CD14-positive monocyte (primary cell): ENCODE measurements around the gene CXCR2. TPM values are rescaled to one million over a fixed set of nuclear protein-coding genes. Genes with fewer than 3 reads are reported as not detected.

ENCODE experiments used
- DNase-seq, 3 donors: peaks; one replicate each; pipeline ENCODE4 v3.0.0-alpha.2; 2011 to 2022
- H2AFZ ChIP-seq: 2 replicates; pipeline ENCODE4 v1.6.0; 2012; ENCODE audit warnings: mild to moderate bottlenecking, low read depth, low read length, inconsistent platforms; ENCODE audit not compliant: insufficient read depth, poor library complexity, severe bottlenecking
- H3K27ac ChIP-seq, 2 donors: 1 replicate in 1 of 2; 2 replicates in 1 of 2; pipeline ENCODE4 v1.5.1; 2012 to 2013; ENCODE audit warnings: low read length in 2 of 2, control low read depth in 1 of 2, inconsistent platforms in 1 of 2, low read depth in 1 of 2, mild to moderate bottlenecking in 1 of 2
- H3K27me3 ChIP-seq, 2 donors: one replicate each; pipeline versions ENCODE4 v1.6.0 to v1.6.1; 2011 to 2013; ENCODE audit warnings: low read length in 2 of 2; ENCODE audit not compliant: control insufficient read depth in 2 of 2, insufficient read depth in 2 of 2
- H3K36me3 ChIP-seq, 2 donors: replicated peaks in 1 of 2; 1 replicate in 1 of 2; 2 replicates in 1 of 2; pipeline versions ENCODE4 v1.5.1 to v1.6.1; 2012 to 2013; ENCODE audit warnings: low read length in 2 of 2, control low read depth in 1 of 2, inconsistent platforms in 1 of 2, mild to moderate bottlenecking in 1 of 2; ENCODE audit not compliant: insufficient read depth in 2 of 2, control insufficient read depth in 1 of 2
- H3K4me1 ChIP-seq, 2 donors: 1 replicate in 1 of 2; 2 replicates in 1 of 2; pipeline versions ENCODE4 v1.5.1 to v1.6.1; 2012 to 2013; ENCODE audit warnings: low read length in 2 of 2, control low read depth in 1 of 2, inconsistent platforms in 1 of 2, mild to moderate bottlenecking in 1 of 2, moderate library complexity in 1 of 2; ENCODE audit not compliant: insufficient read depth in 2 of 2, control insufficient read depth in 1 of 2
- H3K4me2 ChIP-seq: replicated peaks from 2 replicates; pipeline ENCODE3; 2012; ENCODE audit warnings: low read length, moderate library complexity, mild to moderate bottlenecking; ENCODE audit not compliant: poor library complexity, severe bottlenecking; ENCODE audit errors: extremely low read depth
- H3K4me3 ChIP-seq, 3 experiments: fragments of 200-600 bp in 1 of 3; sonication (generic) in 1 of 3; replicated peaks in 1 of 3; 1 replicate in 2 of 3; 2 replicates in 1 of 3; pipeline ENCODE4 v1.5.1; 2011 to 2013; ENCODE audit warnings: low read length in 3 of 3, mild to moderate bottlenecking in 3 of 3, control low read depth in 2 of 3, low read depth in 2 of 3, inconsistent platforms in 1 of 3, moderate library complexity in 1 of 3
- H3K79me2 ChIP-seq: 2 replicates; pipeline ENCODE4 v1.6.0; 2012; ENCODE audit warnings: mild to moderate bottlenecking, control low read depth, inconsistent platforms, low read length, moderate library complexity; ENCODE audit not compliant: insufficient read depth
- H3K9ac ChIP-seq: 2 replicates; pipeline ENCODE4 v1.6.0; 2017; ENCODE audit warnings: low read length, mild to moderate bottlenecking; ENCODE audit not compliant: insufficient read depth, poor library complexity, severe bottlenecking
- H3K9me3 ChIP-seq, 2 donors: replicated peaks in 1 of 2; 1 replicate in 1 of 2; 2 replicates in 1 of 2; pipeline versions ENCODE4 v1.5.1 to v1.6.1; 2012 to 2013; ENCODE audit warnings: low read length in 2 of 2, control low read depth in 1 of 2; ENCODE audit not compliant: control insufficient read depth in 1 of 2, insufficient read depth in 1 of 2
- H4K20me1 ChIP-seq: 2 replicates; pipeline ENCODE4 v1.6.0; 2012; ENCODE audit warnings: mild to moderate bottlenecking, low read length, control low read depth, moderate library complexity; ENCODE audit not compliant: insufficient read depth
- H3K27ac Mint-ChIP-seq, 7 donors: one replicate each; pipeline ENCODE4 v1.8.0; 2020; ENCODE audit warnings: mild to moderate bottlenecking in 7 of 7, mixed read lengths in 7 of 7, moderate library complexity in 6 of 7, inconsistent platforms in 2 of 7
- H3K27me3 Mint-ChIP-seq, 3 donors: one replicate each; pipeline ENCODE4 v1.8.0; 2021 to 2022; ENCODE audit warnings: low read depth in 3 of 3, mild to moderate bottlenecking in 3 of 3, mixed read lengths in 3 of 3, moderate library complexity in 3 of 3, inconsistent platforms in 1 of 3
- H3K36me3 Mint-ChIP-seq, 2 donors: one replicate each; pipeline ENCODE4 v1.8.0; 2020; ENCODE audit warnings: mixed read lengths in 2 of 2, inconsistent platforms in 1 of 2, mild to moderate bottlenecking in 1 of 2
- H3K4me1 Mint-ChIP-seq: one replicate; pipeline ENCODE4 v1.8.0; 2020; ENCODE audit warnings: mild to moderate bottlenecking, mixed read lengths
- H3K4me3 Mint-ChIP-seq, 2 donors: one replicate each; pipeline ENCODE4 v1.8.0; 2020; ENCODE audit warnings: mild to moderate bottlenecking in 2 of 2, mixed read lengths in 2 of 2, moderate library complexity in 1 of 2
- H3K9me3 Mint-ChIP-seq, 7 donors: one replicate each; pipeline ENCODE4 v1.8.0; 2020 to 2022; ENCODE audit warnings: mixed read lengths in 7 of 7, mild to moderate bottlenecking in 6 of 7, moderate library complexity in 6 of 7, inconsistent platforms in 2 of 7
- WGBS: methylation state at CpG from one replicate; pipeline ENCODE4 v1.1.5; 2013; ENCODE audit warnings: missing lambda C conversion rate; ENCODE audit not compliant: insufficient coverage; 5-methylcytosine and 5-hydroxymethylcytosine counted together
- intact Hi-C, 2 donors: fragments of 100-400 bp; cut with micrococcal nuclease; formaldehyde crosslinking; loops; one replicate each; pipeline versions ENCODE4 v1.15.0 to v1.15.1; 2023
- polyA plus RNA-seq, 3 donors: library from polyadenylated mRNA; depleted of rRNA in 1 of 3; unstranded in 2 of 3; stranded (reverse) in 1 of 3; fragments of 300-500 nt in 2 of 3; fragments of >200 nt in 1 of 3; fragmentation: Illumina TruSeq in 2 of 3; gene quantifications; 1 replicate in 2 of 3; 2 replicates in 1 of 3; pipeline ENCODE4 v1.2.3, GENCODE V29; 2012 to 2021
- TF ChIP-seq, protein P1 (sequence below): fragments of 200-600 bp; IDR thresholded peaks from one replicate; pipeline ENCODE4 v1.8.0; 2022; ENCODE audit warnings: antibody characterized with exemption, mild to moderate bottlenecking

Gene CXCR2
- polyA plus RNA-seq, 3 donors = 7.8 to 33.5 (median 14.0) TPM

DNA sequence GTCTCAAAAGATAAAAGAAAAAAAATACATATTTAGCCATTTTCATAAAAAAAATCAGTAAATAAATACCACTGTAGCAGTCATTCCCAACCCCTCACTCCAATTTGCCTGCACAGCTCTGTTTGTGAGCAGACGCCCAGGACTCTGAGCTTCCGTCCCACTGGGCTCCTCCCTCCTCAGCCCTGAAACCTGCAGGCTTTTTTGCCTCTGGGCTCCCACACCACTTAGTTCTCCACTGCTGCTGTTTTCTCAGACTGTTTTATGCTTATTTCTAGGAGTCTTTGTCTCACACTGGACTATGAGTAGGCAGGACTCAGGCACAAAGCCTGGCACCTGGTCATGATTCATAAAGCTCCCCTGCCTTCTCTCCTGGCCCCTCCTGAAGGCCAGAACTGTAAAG lies 47.0 kb downstream of the CXCR2 start:
- Histone ChIP-seq H3K4me3 (no peak overlapping the region), H3K4me1 (peaks cover 5 to 16% of the 10 kb centered on the region in 2 donors), H3K36me3 (no peaks in the 10 kb centered on the region), H3K27me3 (no peaks in the 10 kb centered on the region), H3K9ac (no peak overlapping the region), H3K9me3 (no peaks in the 10 kb centered on the region), H4K20me1 (no peaks in the 10 kb centered on the region), H3K79me2 (no peaks in the 10 kb centered on the region), H3K4me2 (no peak overlapping the region), H2AFZ (no peak overlapping the region), H3K27ac (no peak overlapping the region)
- 100% methylated on average over 2 of the region's 2 CpGs for WGBS
- H3K4me3 Mint-ChIP-seq = no peak overlapping the region
- peaks cover 20% of the 10 kb centered on the region for H3K4me1 Mint-ChIP-seq
- H3K9me3 Mint-ChIP-seq = no peaks in the 10 kb centered on the region
- DNase-seq = no peak
- intact Hi-C loops = no loop called here
- H3K27ac Mint-ChIP-seq = peak overlapping the region in 1 of 7 donors; percentile 28
- H3K36me3 Mint-ChIP-seq = no peaks in the 10 kb centered on the region
- peaks cover 2 to 5% (median 2%) of the 10 kb centered on the region in 3 donors for H3K27me3 Mint-ChIP-seq
- TF ChIP-seq, protein P1, sequence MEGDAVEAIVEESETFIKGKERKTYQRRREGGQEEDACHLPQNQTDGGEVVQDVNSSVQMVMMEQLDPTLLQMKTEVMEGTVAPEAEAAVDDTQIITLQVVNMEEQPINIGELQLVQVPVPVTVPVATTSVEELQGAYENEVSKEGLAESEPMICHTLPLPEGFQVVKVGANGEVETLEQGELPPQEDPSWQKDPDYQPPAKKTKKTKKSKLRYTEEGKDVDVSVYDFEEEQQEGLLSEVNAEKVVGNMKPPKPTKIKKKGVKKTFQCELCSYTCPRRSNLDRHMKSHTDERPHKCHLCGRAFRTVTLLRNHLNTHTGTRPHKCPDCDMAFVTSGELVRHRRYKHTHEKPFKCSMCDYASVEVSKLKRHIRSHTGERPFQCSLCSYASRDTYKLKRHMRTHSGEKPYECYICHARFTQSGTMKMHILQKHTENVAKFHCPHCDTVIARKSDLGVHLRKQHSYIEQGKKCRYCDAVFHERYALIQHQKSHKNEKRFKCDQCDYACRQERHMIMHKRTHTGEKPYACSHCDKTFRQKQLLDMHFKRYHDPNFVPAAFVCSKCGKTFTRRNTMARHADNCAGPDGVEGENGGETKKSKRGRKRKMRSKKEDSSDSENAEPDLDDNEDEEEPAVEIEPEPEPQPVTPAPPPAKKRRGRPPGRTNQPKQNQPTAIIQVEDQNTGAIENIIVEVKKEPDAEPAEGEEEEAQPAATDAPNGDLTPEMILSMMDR = no peak

DNA sequence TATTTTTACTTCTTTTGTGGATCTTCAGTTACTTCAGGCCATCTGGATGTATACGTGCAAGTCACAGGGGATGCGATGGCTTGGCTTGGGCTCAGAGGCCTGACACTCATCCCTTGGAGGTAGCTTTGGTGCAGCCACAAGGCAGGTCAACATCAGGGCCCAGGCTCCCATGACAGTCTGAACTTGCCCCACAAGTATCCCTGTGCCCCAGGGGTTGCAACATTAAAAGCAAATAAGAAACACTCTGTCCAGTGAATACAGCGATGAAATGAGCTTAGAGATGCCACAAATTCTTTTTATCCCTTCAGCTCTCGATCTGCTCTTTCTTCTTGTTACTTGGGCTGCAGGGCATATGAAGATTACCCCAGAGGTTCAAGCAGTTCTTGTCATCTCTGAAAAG lies 54.0 kb downstream of the CXCR2 start:
- no peak overlapping the region for H3K27ac Mint-ChIP-seq

More for the DNA sequence above, 54.0 kb downstream of the CXCR2 start:
- Mint-ChIP-seq H3K4me3 (no peak overlapping the region), H3K4me1 (peaks cover 4% of the 10 kb centered on the region), H3K27me3 (peaks cover 0 to 4% (median 1%) of the 10 kb centered on the region in 3 donors), H3K9me3 (peaks cover 0 to 4% (median 0%) of the 10 kb centered on the region in 7 donors), H3K36me3 (no peaks in the 10 kb centered on the region)
- Histone ChIP-seq H3K4me3 (no peak overlapping the region), H3K36me3 (no peaks in the 10 kb centered on the region), H3K9me3 (no peaks in the 10 kb centered on the region), H3K4me2 (no peak overlapping the region), H2AFZ (no peak overlapping the region), H4K20me1 (no peaks in the 10 kb centered on the region), H3K9ac (no peak overlapping the region), H3K27ac (no peak overlapping the region), H3K4me1 (no peaks in the 10 kb centered on the region), H3K27me3 (no peaks in the 10 kb centered on the region), H3K79me2 (no peaks in the 10 kb centered on the region)
- intact Hi-C loops = loop anchor here in 1 of 2 donors (10.0 kb wide), 1 partner anchor 295 kb away; no protein-coding TSS in a partner anchor
- TF ChIP-seq, protein P1 = no peak
- no peak for DNase-seq
- 93% methylated on average over 3 of the region's 4 CpGs for WGBS
